Mesodermal cell (in vitro differentiated cells): Measurements from ENCODE around the gene DPT.

Source experiments
- H3K27ac ChIP-seq: 2 replicates; pipeline ENCODE4 v1.7.0; 2013; ENCODE audit warnings: mild to moderate bottlenecking, low read depth, low read length, moderate library complexity; ENCODE audit not compliant: severe bottlenecking
- H3K36me3 ChIP-seq: 2 replicates; pipeline ENCODE4 v1.7.1; 2013; ENCODE audit warnings: mild to moderate bottlenecking, low read length, moderate library complexity; ENCODE audit not compliant: control insufficient read depth, insufficient read depth
- H3K4me1 ChIP-seq: one replicate; pipeline ENCODE4 v1.7.1; 2013; ENCODE audit warnings: mild to moderate bottlenecking, low read length; ENCODE audit not compliant: insufficient read depth, control insufficient read depth, poor library complexity, severe bottlenecking
- H3K4me3 ChIP-seq: 2 replicates; pipeline ENCODE4 v1.7.0; 2013; ENCODE audit warnings: low read length, control low read depth, mild to moderate bottlenecking; ENCODE audit not compliant: insufficient read depth, poor library complexity, severe bottlenecking; ENCODE audit errors: extremely low read depth
- H3K9me3 ChIP-seq: 2 replicates; pipeline ENCODE4 v1.7.1; 2013; ENCODE audit warnings: mild to moderate bottlenecking, low read length, moderate library complexity; ENCODE audit not compliant: control insufficient read depth
- WGBS, 2 experiments: methylation state at CpG; one replicate each; pipeline ENCODE4 v1.1.5; 2013; ENCODE audit warnings: missing lambda C conversion rate in 2 of 2; ENCODE audit not compliant: insufficient coverage in 2 of 2; 5-methylcytosine and 5-hydroxymethylcytosine counted together

DPT gene

GRCh38 chr1:168760781-168761180 lies 31.8 kb upstream of the DPT start:
- Histone ChIP-seq H3K27ac (no peak overlapping the region), H3K36me3 (no peaks in the 10 kb centered on the region), H3K9me3 (no peaks in the 10 kb centered on the region), H3K4me3 (no peak overlapping the region), H3K4me1 (no peaks in the 10 kb centered on the region)
- WGBS, 2 experiments: 85 to 94% methylated on average over 3 to 4 of the region's 4 CpGs

GRCh38 chr1:168760241-168760640 lies 31.2 kb upstream of the DPT start:
- Histone ChIP-seq H3K36me3 (no peaks in the 10 kb centered on the region), H3K9me3 (no peaks in the 10 kb centered on the region), H3K4me3 (no peak overlapping the region), H3K4me1 (no peaks in the 10 kb centered on the region), H3K27ac (no peak overlapping the region)
- WGBS, 2 experiments: 93 to 100% methylated on average over 1 to 2 of the region's 2 CpGs

DNA sequence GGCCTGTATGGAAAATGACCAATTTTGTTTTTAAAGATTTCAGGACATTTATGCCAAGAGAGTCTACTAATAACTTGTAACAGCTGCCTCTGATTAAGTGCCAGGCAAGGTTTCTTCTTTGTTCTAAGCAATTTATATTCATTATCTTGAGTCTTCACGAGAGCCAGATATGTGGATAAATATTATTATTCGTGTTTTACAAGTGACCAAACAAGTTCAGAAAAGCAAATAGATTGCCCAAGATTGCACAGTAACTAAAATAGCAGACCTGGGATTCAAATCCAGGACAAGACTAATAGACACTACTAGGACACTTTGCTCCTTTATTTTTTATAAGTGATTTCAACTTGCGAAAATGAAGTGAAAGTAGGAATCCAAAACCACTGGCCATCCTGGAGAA lies 30.1 kb upstream of the DPT start:
- no peak overlapping the region for H3K4me3 ChIP-seq
- 100% methylated on average over 2 of the region's 3 CpGs; no CpG with 5 or more reads in 1 of the 2 experiments for WGBS, 2 experiments
- no peaks in the 10 kb centered on the region for H3K36me3 ChIP-seq
- H3K4me1 ChIP-seq: no peaks in the 10 kb centered on the region
- H3K9me3 ChIP-seq: no peaks in the 10 kb centered on the region
- no peak overlapping the region for H3K27ac ChIP-seq

DNA sequence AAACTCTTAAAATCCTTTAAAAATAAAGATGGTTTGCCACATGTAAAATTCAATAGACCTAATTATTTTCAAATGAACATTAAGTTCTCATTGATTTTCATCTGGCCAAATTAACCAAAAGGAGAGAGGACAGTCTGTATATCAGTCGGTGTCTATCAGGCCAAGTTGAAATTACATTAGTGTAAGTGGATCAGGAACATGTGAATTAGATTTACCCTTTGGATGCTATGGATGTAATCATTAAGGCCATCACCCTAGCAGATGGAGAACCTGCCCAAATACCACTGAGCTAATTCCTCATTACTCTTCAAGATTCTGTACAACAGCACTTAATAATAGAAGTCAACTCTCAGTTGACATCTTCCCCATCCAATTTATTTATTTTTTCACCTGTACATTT lies 29.5 kb upstream of the DPT start:
- Histone ChIP-seq H3K9me3 (no peaks in the 10 kb centered on the region), H3K27ac (no peak overlapping the region), H3K4me3 (no peak overlapping the region), H3K36me3 (no peaks in the 10 kb centered on the region), H3K4me1 (no peaks in the 10 kb centered on the region)
- 67% methylated on average over 1 of the region's 1 CpG; no CpG with 5 or more reads in 1 of the 2 experiments for WGBS, 2 experiments

GRCh38 chr1:168755800-168756418 lies 26.9 kb upstream of the DPT start:
- 75 to 83% methylated on average over 1 to 4 of the region's 5 CpGs for WGBS, 2 experiments
- Histone ChIP-seq H3K4me1 (no peaks in the 10 kb centered on the region), H3K9me3 (no peaks in the 10 kb centered on the region), H3K36me3 (no peaks in the 10 kb centered on the region), H3K4me3 (no peak overlapping the region), H3K27ac (no peak overlapping the region)

- Histone ChIP-seq H3K4me3 (no peak overlapping the region), H3K27ac (peak overlapping the region; percentile 71), H3K36me3 (no peaks in the 10 kb centered on the region), H3K9me3 (no peaks in the 10 kb centered on the region), H3K4me1 (no peaks in the 10 kb centered on the region)
- WGBS, 2 experiments: 100% methylated on average over 2 of the region's 8 CpGs; no CpG with 5 or more reads in 1 of the 2 experiments
Measured at GRCh38 chr1:168752171-168752832, 23.3 kb upstream of the DPT start.

GRCh38 chr1:168751195-168751650 lies 22.2 kb upstream of the DPT start:
- Histone ChIP-seq H3K9me3 (no peaks in the 10 kb centered on the region), H3K36me3 (no peaks in the 10 kb centered on the region), H3K27ac (peak overlapping the region; percentile 71), H3K4me1 (no peaks in the 10 kb centered on the region), H3K4me3 (no peak overlapping the region)
- 70 to 100% methylated on average over 2 to 3 of the region's 3 CpGs for WGBS, 2 experiments

DNA sequence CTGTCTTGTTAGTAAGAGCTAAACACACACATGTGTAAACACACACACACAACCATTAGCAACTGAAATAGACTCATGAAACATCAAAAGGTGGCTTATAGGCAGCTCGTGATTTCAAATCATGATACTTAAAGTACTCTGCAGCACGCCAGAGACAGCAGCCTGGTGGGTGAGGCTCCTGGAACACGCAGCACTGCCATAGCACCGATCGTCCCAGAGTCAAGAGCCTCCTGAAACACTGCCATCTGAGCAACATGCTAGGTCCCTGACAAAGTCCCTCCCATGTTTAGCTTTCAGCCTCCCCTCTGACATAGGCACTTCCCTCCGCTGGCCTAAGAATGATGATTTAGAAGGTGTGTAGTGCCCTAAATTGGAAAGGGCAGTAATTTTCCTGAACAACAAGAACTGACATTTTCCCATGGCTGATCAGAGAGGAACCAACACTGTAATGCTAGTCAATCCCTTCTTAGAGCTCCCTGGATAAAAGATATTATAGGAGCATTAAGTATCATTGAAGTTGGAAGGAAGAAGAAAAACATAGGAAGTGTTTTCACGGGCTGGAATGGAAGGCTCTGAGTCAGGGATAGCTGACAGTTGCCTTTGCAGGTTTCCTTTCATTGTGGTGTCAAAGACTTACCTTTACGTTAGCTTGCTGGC lies 14.1 kb upstream of the DPT start:
- WGBS, 2 experiments: 87 to 93% methylated on average over 7 of the region's 8 CpGs
- no peak overlapping the region for H3K4me3 ChIP-seq
- H3K27ac ChIP-seq: no peak overlapping the region
- H3K36me3 ChIP-seq: no peaks in the 10 kb centered on the region
- no peaks in the 10 kb centered on the region for H3K9me3 ChIP-seq
- no peaks in the 10 kb centered on the region for H3K4me1 ChIP-seq

GRCh38 chr1:168742386-168742785 lies 13.4 kb upstream of the DPT start:
- no peaks in the 10 kb centered on the region for H3K36me3 ChIP-seq
- H3K4me3 ChIP-seq: no peak overlapping the region
- no peak overlapping the region for H3K27ac ChIP-seq
- H3K9me3 ChIP-seq: no peaks in the 10 kb centered on the region
- no peaks in the 10 kb centered on the region for H3K4me1 ChIP-seq
- WGBS, 2 experiments: no CpG with 5 or more reads among the region's 1 CpG

DNA sequence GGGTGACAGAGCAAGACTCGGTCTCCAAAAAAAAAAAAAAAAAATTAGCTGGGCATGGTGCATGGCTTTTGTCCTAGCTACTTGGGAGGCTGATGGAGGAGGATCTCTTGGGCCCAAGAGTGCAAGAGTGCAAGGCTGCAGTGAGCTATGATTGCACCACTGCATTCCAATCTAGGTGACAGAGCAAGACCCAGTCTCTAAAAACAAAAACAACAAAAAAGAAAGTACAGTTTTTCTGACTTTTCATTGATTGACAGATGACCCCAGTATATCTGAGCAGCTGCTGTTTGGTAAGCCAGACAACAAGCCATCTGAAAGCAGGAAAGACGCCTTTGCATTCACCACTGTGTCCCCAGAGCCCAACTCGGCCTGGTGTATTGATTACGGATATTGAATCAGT lies 10.9 kb upstream of the DPT start:
- Histone ChIP-seq H3K4me1 (no peaks in the 10 kb centered on the region), H3K27ac (no peak overlapping the region), H3K9me3 (no peaks in the 10 kb centered on the region), H3K36me3 (no peaks in the 10 kb centered on the region), H3K4me3 (no peak overlapping the region)
- 98 to 100% methylated on average over 3 to 4 of the region's 4 CpGs for WGBS, 2 experiments

- WGBS, 2 experiments: 89 to 91% methylated on average over 6 of the region's 6 CpGs
- Histone ChIP-seq H3K4me3 (no peak overlapping the region), H3K36me3 (no peaks in the 10 kb centered on the region), H3K27ac (no peak overlapping the region), H3K9me3 (no peaks in the 10 kb centered on the region), H3K4me1 (no peaks in the 10 kb centered on the region)
Measured at GRCh38 chr1:168736520-168736919, 7.5 kb upstream of the DPT start.
